HS-27A (cell line): ENCODE data around the gene ENDOU.

Source experiments
- DNase-seq: peaks from one replicate; pipeline ENCODE4 v3.0.0-alpha.2; 2012; ENCODE audit warnings: low read depth, missing footprints

Gene ENDOU, protein sequence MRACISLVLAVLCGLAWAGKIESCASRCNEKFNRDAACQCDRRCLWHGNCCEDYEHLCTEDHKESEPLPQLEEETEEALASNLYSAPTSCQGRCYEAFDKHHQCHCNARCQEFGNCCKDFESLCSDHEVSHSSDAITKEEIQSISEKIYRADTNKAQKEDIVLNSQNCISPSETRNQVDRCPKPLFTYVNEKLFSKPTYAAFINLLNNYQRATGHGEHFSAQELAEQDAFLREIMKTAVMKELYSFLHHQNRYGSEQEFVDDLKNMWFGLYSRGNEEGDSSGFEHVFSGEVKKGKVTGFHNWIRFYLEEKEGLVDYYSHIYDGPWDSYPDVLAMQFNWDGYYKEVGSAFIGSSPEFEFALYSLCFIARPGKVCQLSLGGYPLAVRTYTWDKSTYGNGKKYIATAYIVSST

DNA sequence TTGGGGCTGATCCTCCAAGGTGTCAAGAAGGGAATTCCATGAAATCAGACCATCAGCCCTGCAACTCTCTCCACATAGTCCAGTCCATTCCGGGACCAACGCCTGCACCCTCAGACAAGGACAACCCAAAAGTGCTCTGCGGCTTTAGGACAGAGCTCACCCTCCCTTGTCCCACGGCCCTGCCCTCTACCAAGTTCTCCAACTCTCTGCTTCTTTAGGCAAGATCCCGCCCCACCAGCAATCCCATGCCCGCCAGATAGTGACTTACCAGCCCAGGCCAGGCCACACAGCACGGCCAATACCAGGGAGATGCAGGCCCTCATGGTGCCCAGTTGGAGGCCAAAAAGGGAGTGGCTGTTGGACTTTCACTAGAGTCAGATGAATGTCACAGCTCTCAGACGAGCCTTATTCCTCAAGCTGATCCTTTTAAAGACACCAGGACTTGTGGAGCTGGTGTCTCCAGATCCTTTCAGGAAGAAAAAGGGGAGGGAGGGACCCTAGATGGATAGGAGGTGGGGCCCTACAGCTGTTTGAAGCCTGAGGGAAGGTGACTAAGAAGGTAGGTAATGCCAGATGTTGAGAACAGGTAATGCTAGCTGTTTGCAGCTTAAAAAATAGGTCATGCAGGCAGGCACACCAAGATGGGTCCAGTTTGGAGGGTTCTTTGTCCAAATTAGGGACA lies at the start of gene ENDOU:
Gene ENDOU (minus strand): TSS at position 400 of the 682 bp plus-strand sequence. CDS start 77 bp downstream, at position 323.
- DNase-seq: no peak

DNA sequence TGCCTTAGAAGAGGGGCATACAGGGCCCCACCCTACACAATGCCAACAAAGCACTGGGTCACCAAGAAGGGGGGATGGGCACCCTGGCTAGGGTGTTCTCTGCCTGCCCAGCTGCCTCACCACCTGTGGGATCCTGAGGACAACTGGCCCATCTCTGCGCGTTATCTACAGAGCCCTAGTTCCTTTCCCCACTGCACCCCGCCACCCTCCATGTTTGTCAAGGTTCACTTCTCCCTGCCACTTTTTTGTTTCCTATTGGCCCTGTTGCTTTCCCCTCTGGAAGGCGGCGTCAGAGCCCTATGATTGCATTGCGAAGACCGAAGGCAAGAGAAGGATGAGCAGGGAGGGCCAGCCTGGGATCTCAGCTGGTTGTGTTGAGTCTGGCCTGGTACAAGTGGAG lies 49.4 kb upstream of the ENDOU start:
- no peak for DNase-seq

GRCh38 chr12:47773858-47774580 lies 48.7 kb upstream of the ENDOU start:
- DNase-seq: no peak

GRCh38 chr12:47773062-47773857 lies 48.0 kb upstream of the ENDOU start, which contains the start of gene SLC48A1:
SLC48A1 (plus strand) TSS chr12:47773238; CDS start chr12:47773305, 67 bp downstream.
- DNase-seq: no peak

- DNase-seq: no peak
Measured at GRCh38 chr12:47772738-47773061, 47.4 kb upstream of the ENDOU start.

DNA sequence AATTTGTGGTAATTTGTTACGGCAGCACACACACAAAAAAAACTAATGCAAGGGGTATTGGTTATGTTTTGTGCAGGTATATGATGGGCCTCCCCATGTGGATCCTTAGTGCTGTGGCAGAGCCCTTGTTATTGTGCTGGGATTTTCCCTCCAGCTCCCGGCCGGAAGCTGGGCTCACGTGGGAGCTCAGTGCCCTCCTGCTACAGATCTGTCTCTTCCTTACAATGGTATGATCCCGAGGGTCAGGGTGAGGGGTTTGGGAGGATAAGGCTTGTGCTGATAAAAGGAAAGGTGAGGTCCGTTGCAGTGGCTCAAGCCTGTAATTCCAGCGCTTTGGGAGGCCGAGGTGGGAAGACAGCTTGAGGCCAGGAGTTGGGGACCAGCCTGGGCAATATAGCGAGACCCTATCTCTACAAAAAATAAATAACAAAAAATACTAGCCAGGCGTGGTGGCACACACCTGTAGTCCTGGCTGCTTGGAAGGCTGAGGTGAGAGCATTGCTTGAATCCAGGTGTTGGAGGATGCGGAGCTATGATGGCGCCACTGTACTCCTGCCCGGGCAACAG lies 46.9 kb upstream of the ENDOU start:
- DNase-seq: no peak

DNA sequence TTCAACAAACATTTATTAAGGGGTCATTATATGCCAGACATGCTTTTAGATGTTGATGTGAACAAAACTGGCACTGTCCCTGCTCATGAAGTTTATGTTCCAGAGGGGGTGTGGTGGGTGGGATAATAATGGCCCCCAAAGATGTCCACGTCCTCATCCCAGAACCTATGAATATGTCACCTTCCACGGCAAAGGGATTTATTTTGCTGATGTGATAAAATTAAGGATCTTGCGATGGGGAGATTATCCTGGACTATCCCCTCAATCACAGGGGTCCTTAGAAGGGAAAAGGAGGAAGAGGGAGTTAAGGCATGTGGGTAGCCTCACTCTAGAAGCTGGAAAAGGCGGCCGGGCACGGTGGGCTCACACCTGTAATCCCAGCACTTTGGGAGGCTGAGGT lies 46.0 kb upstream of the ENDOU start:
- no peak for DNase-seq

GRCh38 chr12:47770086-47770726 lies 44.9 kb upstream of the ENDOU start:
- DNase-seq: no peak

- DNase-seq: no peak
Measured at GRCh38 chr12:47769234-47770085, 44.2 kb upstream of the ENDOU start.

DNA sequence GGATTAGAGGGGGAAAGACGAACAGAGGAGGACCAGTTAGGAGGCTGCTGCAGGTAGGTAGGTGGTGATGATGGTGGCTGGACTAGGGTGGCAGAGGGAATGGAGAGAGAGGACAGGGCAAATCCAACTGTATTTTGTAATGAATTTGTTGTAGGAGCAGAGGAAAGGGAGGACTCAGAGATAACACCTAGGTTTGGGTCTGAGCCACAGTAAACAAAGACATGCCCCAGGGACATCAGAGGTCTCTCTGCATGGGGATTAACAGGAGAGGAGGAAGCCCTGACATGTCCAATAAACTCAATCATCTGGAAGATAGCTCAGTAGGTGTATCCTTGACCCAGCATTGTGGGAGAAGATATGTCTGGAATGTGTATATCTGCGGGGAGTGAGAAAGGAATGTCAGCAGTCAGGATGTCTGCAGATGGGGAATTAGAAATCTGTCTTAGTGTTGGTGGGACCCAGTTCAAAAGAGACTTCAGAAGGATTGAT lies 43.1 kb upstream of the ENDOU start:
- no peak for DNase-seq

DNA sequence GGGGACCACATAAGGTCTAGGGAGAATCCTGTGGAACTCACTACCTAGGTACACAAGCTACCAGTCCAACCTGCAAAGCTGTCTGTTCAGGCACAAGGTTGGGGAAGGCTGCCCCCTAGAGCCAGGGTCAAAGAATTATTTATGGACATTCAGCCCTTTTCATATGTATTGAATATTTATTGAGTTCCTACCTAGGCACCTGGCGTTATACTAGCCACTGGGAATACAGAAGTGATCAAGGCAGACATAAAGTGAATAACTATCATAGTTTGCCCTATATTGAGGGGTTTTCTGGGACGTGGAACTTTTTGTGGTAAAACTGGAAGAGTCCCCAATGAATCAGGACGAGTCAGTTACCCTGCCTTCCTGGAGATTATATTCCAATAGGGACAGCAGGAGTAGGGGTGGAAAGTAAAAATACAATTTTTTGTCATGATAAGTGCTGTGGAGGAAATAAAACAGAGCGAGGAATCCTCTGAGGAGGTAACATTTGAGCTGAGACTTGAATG lies 42.0 kb upstream of the ENDOU start:
- no peak for DNase-seq

GRCh38 chr12:47766502-47767215 lies 41.4 kb upstream of the ENDOU start:
- DNase-seq: no peak

- no peak for DNase-seq
Measured at GRCh38 chr12:47763481-47764346, 38.4 kb upstream of the ENDOU start.

DNA sequence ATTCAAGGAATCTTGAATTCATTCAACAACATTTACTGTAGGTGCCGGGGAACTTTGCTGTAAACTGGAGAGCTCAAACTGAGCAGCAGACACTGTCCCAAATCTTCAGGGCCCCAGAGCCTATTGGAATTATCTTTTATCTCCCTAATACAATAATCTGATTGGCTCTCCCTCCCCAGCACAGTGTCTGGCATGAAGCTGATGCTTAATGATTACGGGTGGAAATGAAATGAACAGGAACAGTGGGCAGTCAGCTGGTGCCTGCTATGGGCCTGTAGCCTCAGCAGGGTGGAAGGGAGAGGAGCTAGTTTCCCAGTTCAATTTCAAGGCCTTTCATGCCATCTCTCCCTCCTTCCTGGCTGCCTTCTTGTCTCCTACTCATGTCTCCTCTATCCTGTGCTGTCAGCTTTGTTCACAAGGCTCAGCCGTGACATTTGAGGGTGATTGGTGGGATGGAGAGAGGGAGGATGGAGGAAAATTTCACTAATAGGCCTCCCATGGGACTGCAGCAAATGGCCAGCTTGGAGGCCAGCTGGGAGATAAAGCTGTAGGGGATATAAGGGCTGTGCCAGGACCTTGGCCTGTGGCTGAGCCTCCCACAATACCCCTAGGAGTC lies 37.7 kb upstream of the ENDOU start:
- no peak for DNase-seq

DNA sequence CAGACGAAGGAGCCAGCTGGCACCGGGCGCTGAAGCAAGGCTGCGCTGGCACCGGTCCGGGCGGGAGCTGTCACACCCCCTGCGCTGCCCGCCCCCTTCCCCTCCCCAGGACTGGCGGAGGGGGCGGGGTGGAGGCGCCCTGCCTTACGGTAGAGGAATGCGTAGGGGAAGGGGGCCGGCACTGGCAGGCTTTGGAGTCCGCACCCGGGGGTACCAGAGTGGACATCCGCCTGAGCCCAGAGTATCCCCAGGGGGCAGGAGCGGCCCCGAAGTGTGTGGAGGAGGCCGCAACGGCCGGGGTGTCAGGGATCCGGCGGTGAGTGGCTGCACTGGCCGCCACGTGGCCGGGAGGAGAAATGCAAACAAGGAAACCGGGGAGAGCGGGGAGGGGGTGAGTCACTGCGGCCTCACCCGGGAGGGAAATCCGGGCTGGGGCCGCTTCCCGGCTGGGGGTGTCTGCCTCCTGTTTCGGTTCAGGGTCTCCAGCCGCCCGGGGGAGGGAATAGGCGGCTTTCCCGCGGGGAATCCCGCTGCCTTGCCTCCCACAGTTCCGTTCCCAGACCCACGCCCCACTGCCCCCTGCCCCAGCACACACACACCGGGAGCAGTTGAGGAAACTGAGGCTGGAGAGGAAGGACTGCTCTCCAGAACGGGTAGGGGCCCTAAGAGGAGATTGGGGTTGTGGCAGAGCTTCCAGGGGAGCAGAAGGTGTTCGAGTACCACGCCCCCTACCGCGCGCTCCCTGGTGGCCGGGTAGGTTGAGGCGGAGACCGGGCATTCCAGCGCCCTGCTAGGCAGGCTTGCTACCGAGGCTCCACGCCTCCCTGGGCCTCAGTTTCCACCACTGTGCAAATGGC lies 33.8 kb upstream of the ENDOU start, which contains the start of gene RAPGEF3:
Gene RAPGEF3 (minus strand): TSS at position 47 of the 857 bp plus-strand sequence. CDS start 324 bp downstream, outside the sequence.
- peak; percentile 63 for DNase-seq

DNA sequence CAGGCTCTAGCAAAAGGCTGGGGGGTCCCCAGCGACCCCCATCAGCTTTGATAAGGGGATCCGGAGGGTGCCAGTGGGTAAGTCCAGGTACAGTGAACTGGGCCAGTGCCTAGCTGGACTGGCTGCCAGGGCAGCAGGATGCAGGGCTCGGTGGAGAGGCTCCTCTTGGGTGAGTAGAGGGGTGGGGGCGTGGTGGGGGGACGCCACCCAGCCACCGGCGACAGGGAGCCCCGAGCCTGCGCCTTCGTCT lies 33.2 kb upstream of the ENDOU start:
- DNase-seq: no peak
